Transverse colon (tissue), 4 donors: ENCODE results near the gene CACNA2D2.

ENCODE experiments used
- EP300 ChIP-seq: sonication (generic); formaldehyde crosslinking; IDR thresholded peaks from one replicate; pipeline ENCODE4 v1.6.1; 2017; ENCODE audit warnings: antibody characterized with exemption, low read depth
- POLR2A ChIP-seq: fragments of 450-650 bp; IDR thresholded peaks from one replicate; pipeline ENCODE4 v1.6.1; 2016; ENCODE audit warnings: antibody characterized with exemption, mild to moderate bottlenecking, moderate library complexity
- POLR2AphosphoS5 ChIP-seq, 3 donors: sonication (generic); formaldehyde crosslinking; IDR thresholded peaks; one replicate each; pipeline ENCODE4 v1.6.1; 2016; ENCODE audit warnings: antibody characterized with exemption in 3 of 3
- TF ChIP-seq, protein P1 (sequence below), 5 experiments: fragments of 200-600 bp in 3 of 5; fragments of 450-650 bp in 2 of 5; sonication (generic) in 3 of 5; IDR thresholded peaks; 1 replicate in 2 of 5; 2 replicates in 3 of 5; pipeline ENCODE4 v1.5.1; 2016 to 2017; ENCODE audit warnings: antibody characterized with exemption in 5 of 5, inconsistent platforms in 3 of 5, mild to moderate bottlenecking in 2 of 5, moderate library complexity in 1 of 5

DNA sequence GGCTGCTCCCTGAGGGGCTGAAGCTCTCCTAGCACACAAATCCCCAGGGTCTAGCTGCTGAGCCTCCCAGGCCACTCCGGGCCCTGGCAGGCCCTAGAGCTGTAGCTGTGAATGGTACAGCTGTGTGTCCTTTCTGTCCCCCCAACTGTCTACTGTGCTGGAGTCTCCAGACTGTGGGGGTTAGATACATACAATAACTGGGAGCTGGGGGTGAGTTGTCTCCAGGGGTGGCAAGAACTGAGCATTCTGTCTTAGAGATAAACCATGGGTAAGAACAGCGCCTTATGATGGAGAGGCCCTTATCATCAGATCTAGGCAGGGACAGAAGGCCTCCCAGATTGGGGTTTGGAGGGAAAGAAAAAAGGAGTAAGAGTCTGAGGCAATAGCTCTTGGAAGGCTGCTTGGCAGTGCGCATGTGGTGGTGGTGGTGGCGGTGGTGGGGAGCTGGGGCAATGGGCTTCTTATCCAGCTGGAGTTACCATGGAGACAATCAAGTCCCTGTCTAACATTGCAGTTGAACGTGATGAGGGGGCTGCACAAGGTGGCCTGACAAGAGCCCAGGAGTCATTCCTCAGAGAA is 149.2 kb downstream of the CACNA2D2 start:
- TF ChIP-seq, protein P1, sequence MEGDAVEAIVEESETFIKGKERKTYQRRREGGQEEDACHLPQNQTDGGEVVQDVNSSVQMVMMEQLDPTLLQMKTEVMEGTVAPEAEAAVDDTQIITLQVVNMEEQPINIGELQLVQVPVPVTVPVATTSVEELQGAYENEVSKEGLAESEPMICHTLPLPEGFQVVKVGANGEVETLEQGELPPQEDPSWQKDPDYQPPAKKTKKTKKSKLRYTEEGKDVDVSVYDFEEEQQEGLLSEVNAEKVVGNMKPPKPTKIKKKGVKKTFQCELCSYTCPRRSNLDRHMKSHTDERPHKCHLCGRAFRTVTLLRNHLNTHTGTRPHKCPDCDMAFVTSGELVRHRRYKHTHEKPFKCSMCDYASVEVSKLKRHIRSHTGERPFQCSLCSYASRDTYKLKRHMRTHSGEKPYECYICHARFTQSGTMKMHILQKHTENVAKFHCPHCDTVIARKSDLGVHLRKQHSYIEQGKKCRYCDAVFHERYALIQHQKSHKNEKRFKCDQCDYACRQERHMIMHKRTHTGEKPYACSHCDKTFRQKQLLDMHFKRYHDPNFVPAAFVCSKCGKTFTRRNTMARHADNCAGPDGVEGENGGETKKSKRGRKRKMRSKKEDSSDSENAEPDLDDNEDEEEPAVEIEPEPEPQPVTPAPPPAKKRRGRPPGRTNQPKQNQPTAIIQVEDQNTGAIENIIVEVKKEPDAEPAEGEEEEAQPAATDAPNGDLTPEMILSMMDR (IDR thresholded peaks at IDR 0.05), result no peak
- TF ChIP-seq POLR2AphosphoS5 (IDR thresholded peaks at IDR 0.05) (no peak), POLR2A (no peak), EP300 (no peak)
